Measurements from ENCODE around the gene KRTAP5-3. TPM values are rescaled to one million over a fixed set of nuclear protein-coding genes. Genes with fewer than 3 reads are reported as not detected.

KRTAP5-3 gene
- total and polyA plus RNA-seq, 2 of the 13 experiments (the other 11 are each of a cell fraction or from before 2014, with no cell fraction given) = not detected

DNA sequence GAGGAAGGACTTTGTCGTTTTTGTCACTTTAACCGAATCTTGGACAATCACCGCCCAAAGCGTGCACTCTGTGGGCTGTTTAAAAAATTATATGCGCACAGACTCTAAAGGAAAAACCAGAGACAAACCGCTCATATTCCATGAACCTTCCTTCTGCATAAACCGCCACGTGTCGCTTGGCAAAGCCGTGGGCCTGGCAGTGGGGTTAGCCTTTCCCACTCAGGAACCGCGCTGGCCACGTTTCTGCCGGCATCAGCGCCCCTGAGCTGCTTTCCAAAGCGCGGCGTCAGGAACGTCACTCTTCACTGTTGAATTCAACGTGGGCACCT, 44.1 kb upstream of the KRTAP5-3 start:
- Histone ChIP-seq H3K4me3 (replicated peaks in 1 of 3; ENCODE audit: insufficient read depth in 1 of 3, low read depth in 2 of 3, low read length in 3 of 3) (no peak overlapping the region), H4K20me1 (ENCODE audit: insufficient read depth, low read length) (no peaks in the 10 kb centered on the region), H3K9me3 (ENCODE audit: low read length) (no peaks in the 10 kb centered on the region), H3K4me2 (ENCODE audit: low read depth, low read length) (no peak overlapping the region), H3K27me3 (ENCODE audit: control insufficient read depth in 1 of 2, insufficient read depth in 2 of 2, low read length in 2 of 2) (peaks cover 0 to 8% of the 10 kb centered on the region in 2 experiments; a peak in 2 of 5 replicates), H3K27ac (ENCODE audit: extremely low read length, insufficient read depth, low read length) (no peak overlapping the region), H2AFZ (ENCODE audit: low read length) (no peak overlapping the region), H3K9ac (ENCODE audit: insufficient read depth, low read depth, low read length) (no peak overlapping the region), H3K36me3 (replicated peaks in 1 of 2; ENCODE audit: control insufficient read depth in 1 of 2, insufficient read depth in 2 of 2, low read length in 2 of 2) (no peaks in the 10 kb centered on the region), H3K4me1 (ENCODE audit: insufficient read depth, low read length) (peaks cover 68% of the 10 kb centered on the region), H3K79me2 (ENCODE audit: insufficient read depth, low read length) (no peaks in the 10 kb centered on the region)
- FAIRE-seq (no peak), ATAC-seq (no peak), DNase-seq (ENCODE audit: low spot score) (no peak)
- POLR2A ChIA-PET = interaction anchor here (0.7 to 3.7 kb wide), 12 partner anchors 12 to 499 kb away, joined by 3 to 122 read pairs (median 6); partner anchors contain the start of gene IFITM10
- in situ Hi-C loops (cut with HindIII; ENCODE audit: extremely low pct_ligation_motif_present, low pct_unique_long_range_greater_than_20kb) = no loop called here
- intact Hi-C loops (cut with micrococcal nuclease; ENCODE audit: unreplicated experiment) = loop anchor here (1.0 to 5.0 kb wide), 3 partner anchors 41 to 500 kb away; no protein-coding TSS in a partner anchor
- no TSS peak for BruUV-seq (replicated peaks)
- CTCF ChIA-PET (ENCODE audit: low intra/inter-chr PET ratio, low total read pairs) = interaction anchor here (0.6 to 4.9 kb wide), 8 partner anchors 39 to 504 kb away, joined by 3 to 37 read pairs (median 8); no protein-coding TSS in a partner anchor
- 59% methylated on average over 20 of the region's 20 CpGs for WGBS (ENCODE audit: low lambda C conversion rate)
- no peak for TF ChIP-seq ZSCAN12 (CRISPR knock-in tag; IDR thresholded peaks at IDR 0.05)
- TF ChIP-seq, protein P1, sequence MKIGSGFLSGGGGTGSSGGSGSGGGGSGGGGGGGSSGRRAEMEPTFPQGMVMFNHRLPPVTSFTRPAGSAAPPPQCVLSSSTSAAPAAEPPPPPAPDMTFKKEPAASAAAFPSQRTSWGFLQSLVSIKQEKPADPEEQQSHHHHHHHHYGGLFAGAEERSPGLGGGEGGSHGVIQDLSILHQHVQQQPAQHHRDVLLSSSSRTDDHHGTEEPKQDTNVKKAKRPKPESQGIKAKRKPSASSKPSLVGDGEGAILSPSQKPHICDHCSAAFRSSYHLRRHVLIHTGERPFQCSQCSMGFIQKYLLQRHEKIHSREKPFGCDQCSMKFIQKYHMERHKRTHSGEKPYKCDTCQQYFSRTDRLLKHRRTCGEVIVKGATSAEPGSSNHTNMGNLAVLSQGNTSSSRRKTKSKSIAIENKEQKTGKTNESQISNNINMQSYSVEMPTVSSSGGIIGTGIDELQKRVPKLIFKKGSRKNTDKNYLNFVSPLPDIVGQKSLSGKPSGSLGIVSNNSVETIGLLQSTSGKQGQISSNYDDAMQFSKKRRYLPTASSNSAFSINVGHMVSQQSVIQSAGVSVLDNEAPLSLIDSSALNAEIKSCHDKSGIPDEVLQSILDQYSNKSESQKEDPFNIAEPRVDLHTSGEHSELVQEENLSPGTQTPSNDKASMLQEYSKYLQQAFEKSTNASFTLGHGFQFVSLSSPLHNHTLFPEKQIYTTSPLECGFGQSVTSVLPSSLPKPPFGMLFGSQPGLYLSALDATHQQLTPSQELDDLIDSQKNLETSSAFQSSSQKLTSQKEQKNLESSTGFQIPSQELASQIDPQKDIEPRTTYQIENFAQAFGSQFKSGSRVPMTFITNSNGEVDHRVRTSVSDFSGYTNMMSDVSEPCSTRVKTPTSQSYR (CRISPR knock-in tag; IDR thresholded peaks at IDR 0.05; ENCODE audit: borderline replicate concordance) = no peak
- TF ChIP-seq PRPF4 (IDR thresholded peaks at IDR 0.05; ENCODE audit: low read depth, low read length, poor library complexity, severe bottlenecking) = no peak
- TF ChIP-seq MAF1 (CRISPR knock-in tag; IDR thresholded peaks at IDR 0.05; ENCODE audit: borderline replicate concordance) = 0 out of 2 replicates have a peak, but pooled peaks have one; percentile 29
- TF ChIP-seq ZIK1 (CRISPR knock-in tag; IDR thresholded peaks at IDR 0.05; ENCODE audit: borderline replicate concordance, low read depth) = 0 out of 2 replicates have a peak, but pooled peaks have one; percentile 8
- TF ChIP-seq ZNF383 (CRISPR knock-in tag; IDR thresholded peaks at IDR 0.05; ENCODE audit: borderline replicate concordance) = no peak
- TF ChIP-seq ZNF224 (CRISPR knock-in tag; IDR thresholded peaks at IDR 0.05) = peak; percentile 47; the same call in 1 of the 2 replicates
- TF ChIP-seq NR3C1 (CRISPR knock-in tag; IDR thresholded peaks at IDR 0.05) = no peak
- TF ChIP-seq ZNF33B (CRISPR knock-in tag; IDR thresholded peaks at IDR 0.05) = 0 out of 2 replicates have a peak, but pooled peaks have one; percentile 34
- TF ChIP-seq ZNF652 (CRISPR knock-in tag; IDR thresholded peaks at IDR 0.05; ENCODE audit: borderline replicate concordance, low read depth) = no peak
- no peak for TF ChIP-seq HCFC1 (IDR thresholded peaks at IDR 0.05; ENCODE audit: low read depth, low read length)
- TF ChIP-seq ZNF160 (CRISPR knock-in tag; IDR thresholded peaks at IDR 0.05) = no peak
- 0 out of 2 replicates have a peak, but pooled peaks have one; percentile 16 for TF ChIP-seq ZNF512 (CRISPR knock-in tag; IDR thresholded peaks at IDR 0.05)
- TF ChIP-seq, protein P2, sequence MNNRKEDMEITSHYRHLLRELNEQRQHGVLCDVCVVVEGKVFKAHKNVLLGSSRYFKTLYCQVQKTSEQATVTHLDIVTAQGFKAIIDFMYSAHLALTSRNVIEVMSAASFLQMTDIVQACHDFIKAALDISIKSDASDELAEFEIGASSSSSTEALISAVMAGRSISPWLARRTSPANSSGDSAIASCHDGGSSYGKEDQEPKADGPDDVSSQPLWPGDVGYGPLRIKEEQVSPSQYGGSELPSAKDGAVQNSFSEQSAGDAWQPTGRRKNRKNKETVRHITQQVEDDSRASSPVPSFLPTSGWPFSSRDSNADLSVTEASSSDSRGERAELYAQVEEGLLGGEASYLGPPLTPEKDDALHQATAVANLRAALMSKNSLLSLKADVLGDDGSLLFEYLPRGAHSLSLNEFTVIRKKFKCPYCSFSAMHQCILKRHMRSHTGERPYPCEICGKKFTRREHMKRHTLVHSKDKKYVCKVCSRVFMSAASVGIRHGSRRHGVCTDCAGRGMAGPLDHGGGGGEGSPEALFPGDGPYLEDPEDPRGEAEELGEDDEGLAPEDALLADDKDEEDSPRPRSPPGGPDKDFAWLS (CRISPR knock-in tag; IDR thresholded peaks at IDR 0.05; ENCODE audit: borderline replicate concordance) = no peak
- TF ChIP-seq DNMT3B (CRISPR knock-in tag; conservative IDR thresholded peaks at IDR 0.05) = no peak
- TF ChIP-seq ZBTB33 (CRISPR knock-in tag; IDR thresholded peaks at IDR 0.05) = no peak
- peak; percentile 15 for TF ChIP-seq ZNF781 (CRISPR knock-in tag; IDR thresholded peaks at IDR 0.05; ENCODE audit: borderline replicate concordance, not compliant biosample characterization)
